ENCODE measurements around the gene RAB20. TPM values are rescaled to one million over a fixed set of nuclear protein-coding genes. Genes with fewer than 3 reads are reported as not detected.
A peak's percentile ranks its signal among the peaks of the same experiment; 100 is the strongest.

The RAB20 gene
- total RNA-seq, 1 experiment from 2014 or later = 12.3 TPM

DNA sequence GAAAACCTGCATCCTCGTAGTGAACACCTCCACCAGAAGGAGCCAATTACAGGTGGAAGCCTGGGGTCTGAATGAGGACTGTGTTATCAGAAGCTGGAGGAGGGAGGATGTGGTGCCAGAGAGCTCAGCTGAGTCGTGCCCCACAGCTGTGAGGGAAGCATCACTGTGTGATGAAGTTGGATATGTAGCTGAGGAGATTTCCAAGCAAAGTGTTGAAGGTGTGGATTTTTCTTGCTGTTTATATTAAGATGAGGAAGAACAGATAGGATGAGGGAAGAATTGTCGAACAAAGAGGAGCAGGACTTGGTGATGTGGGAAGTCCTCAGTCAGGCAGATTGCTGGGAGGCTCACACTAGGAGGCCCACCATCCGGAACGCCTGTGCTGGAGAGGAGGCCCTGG lies 4.4 kb downstream of the RAB20 start:
- Mint-ChIP-seq H3K27me3 (ENCODE audit: low read depth) (no peaks in the 10 kb centered on the region), H3K36me3 (ENCODE audit: insufficient read depth in 1 of 3, low read depth in 3 of 3) (peaks cover 8 to 15% (median 10%) of the 10 kb centered on the region in 3 experiments), H3K27ac (peak overlapping the region in 1 of 3 experiments; percentile 44; a peak in 1 of 7 replicates), H3K9me3 (peaks cover 3 to 6% of the 10 kb centered on the region in 2 experiments; a peak in 1 of 5 replicates), H3K4me1 (peaks cover 26 to 35% of the 10 kb centered on the region in 2 experiments), H3K4me3 (no peak overlapping the region; a peak in 2 of 5 replicates)
- TF ChIP-seq, protein P1, sequence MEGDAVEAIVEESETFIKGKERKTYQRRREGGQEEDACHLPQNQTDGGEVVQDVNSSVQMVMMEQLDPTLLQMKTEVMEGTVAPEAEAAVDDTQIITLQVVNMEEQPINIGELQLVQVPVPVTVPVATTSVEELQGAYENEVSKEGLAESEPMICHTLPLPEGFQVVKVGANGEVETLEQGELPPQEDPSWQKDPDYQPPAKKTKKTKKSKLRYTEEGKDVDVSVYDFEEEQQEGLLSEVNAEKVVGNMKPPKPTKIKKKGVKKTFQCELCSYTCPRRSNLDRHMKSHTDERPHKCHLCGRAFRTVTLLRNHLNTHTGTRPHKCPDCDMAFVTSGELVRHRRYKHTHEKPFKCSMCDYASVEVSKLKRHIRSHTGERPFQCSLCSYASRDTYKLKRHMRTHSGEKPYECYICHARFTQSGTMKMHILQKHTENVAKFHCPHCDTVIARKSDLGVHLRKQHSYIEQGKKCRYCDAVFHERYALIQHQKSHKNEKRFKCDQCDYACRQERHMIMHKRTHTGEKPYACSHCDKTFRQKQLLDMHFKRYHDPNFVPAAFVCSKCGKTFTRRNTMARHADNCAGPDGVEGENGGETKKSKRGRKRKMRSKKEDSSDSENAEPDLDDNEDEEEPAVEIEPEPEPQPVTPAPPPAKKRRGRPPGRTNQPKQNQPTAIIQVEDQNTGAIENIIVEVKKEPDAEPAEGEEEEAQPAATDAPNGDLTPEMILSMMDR (conservative IDR thresholded peaks at IDR 0.05) = no peak
- Histone ChIP-seq H3K9ac (ENCODE audit: extremely low read depth, insufficient read length, low read length) (no peak overlapping the region), H2BK20ac (ENCODE audit: low read depth, low read length, poor library complexity, severe bottlenecking) (no peak overlapping the region), H3K18ac (ENCODE audit: insufficient read length, low read depth, low read length) (no peak overlapping the region), H2BK120ac (ENCODE audit: low read depth, low read length, poor library complexity, severe bottlenecking) (no peak overlapping the region), H3K23me2 (ENCODE audit: insufficient read length, low read depth, low read length, poor library complexity, severe bottlenecking) (peaks cover 4% of the 10 kb centered on the region), H3K14ac (ENCODE audit: insufficient read depth, low read length) (no peak overlapping the region), H3T11ph (ENCODE audit: low read length) (no peak overlapping the region), H2AFZ (ENCODE audit: low read length) (no peak overlapping the region), H4K20me1 (ENCODE audit: control insufficient read depth, insufficient read depth, insufficient read length) (no peaks in the 10 kb centered on the region), H4K5ac (ENCODE audit: insufficient read length, low read depth, low read length) (no peak overlapping the region), H3K27me3 (ENCODE audit: insufficient read depth, low read length) (no peaks in the 10 kb centered on the region), H2BK5ac (ENCODE audit: insufficient read length, low read length) (no peak overlapping the region), H3K56ac (ENCODE audit: insufficient read length, low read depth, low read length) (no peak overlapping the region), H3K4me2 (ENCODE audit: insufficient read depth, insufficient read length, low read length) (no peak overlapping the region), H3K79me2 (ENCODE audit: insufficient read depth, low read length) (peaks cover 11% of the 10 kb centered on the region; the same call in 1 of the 2 replicates), H3K4me1 (ENCODE audit: insufficient read depth, low read length) (peaks cover 7% of the 10 kb centered on the region; the same call in 1 of the 2 replicates), H2BK12ac (ENCODE audit: insufficient read length, low read depth, low read length) (no peak overlapping the region), H3K23ac (ENCODE audit: insufficient read length, low read depth, low read length) (no peak overlapping the region), H3K79me1 (ENCODE audit: insufficient read depth, low read depth, low read length, poor library complexity, severe bottlenecking) (no peaks in the 10 kb centered on the region), H2BK15ac (ENCODE audit: low read depth, low read length) (no peak overlapping the region), H2AK5ac (ENCODE audit: insufficient read length, low read length) (no peak overlapping the region), H3K9me3 (ENCODE audit: control insufficient read depth, low read depth, low read length) (no peaks in the 10 kb centered on the region), H3K4ac (ENCODE audit: low read depth, low read length) (no peak overlapping the region), H4K8ac (replicated peaks; ENCODE audit: insufficient read length, low read depth, low read length) (no peak overlapping the region), H3K27ac (ENCODE audit: insufficient read length, low read depth, low read length) (no peak overlapping the region), H4K91ac (ENCODE audit: insufficient read length, low read depth, low read length) (no peak overlapping the region)
- no peak for DNase-seq
- no CpG with 5 or more reads among the region's 5 CpGs for WGBS (ENCODE audit: extremely low coverage, insufficient read length, low lambda C conversion rate)
